GM12801 (cell line): ENCODE data around the gene EFCAB14.

Experiments
- CTCF ChIP-seq: IDR thresholded peaks from one replicate; pipeline ENCODE4 v1.5.1; 2011; ENCODE audit warnings: control low read depth; ENCODE audit not compliant: insufficient read length; ENCODE audit errors: extremely low read depth

EFCAB14 gene

DNA sequence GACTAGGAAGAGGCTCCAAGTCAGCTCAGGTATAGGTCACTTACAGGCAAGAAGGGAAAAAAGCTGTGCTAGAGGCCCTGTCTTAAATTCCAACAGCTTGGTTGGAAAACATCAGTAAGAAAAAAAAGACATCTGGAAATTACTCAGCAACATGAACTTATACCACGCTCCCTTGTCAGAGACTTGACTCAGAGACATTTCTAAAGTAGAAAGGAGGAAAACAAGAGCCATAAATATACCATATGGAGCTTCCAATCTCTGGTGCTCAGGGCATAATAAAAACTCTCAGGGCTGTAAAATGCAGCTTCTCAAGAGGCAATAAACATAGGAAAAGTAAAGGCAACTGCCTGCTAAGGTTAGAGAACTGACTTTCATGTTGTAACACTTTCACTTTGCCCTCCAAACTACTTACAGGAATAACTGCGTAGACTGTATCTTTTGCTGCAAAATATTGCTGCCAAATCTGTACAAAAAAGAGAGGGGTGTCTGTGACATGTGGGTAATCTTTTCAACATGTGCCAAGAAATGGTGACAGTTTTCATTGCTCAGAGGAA is 65.4 kb downstream of the EFCAB14 start:
- TF ChIP-seq CTCF: no peak

- TF ChIP-seq CTCF: no peak
Observed at GRCh38 chr1:46652321-46653100, 66.4 kb downstream of the EFCAB14 start.

- TF ChIP-seq CTCF: no peak
Observed at GRCh38 chr1:46650491-46650890, 68.4 kb downstream of the EFCAB14 start.

DNA sequence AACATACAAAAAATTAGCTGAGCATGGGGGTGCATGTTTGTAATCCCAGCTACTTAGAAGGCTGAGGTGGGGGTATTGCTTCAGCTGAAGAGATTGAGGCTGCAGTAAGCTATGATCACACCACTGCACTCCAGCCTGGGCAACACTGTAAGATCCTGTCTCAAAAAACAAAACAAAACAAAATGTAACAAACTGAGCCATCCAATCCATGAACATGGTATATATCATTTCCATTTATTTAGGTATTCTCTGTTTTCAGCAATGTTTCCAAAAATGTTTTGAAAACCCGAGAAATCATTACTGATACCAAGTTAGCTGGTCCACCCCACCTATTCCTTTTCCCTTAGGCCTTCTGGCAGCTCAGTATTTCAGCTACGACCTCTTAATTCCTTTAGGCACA is 69.2 kb downstream of the EFCAB14 start:
- TF ChIP-seq CTCF: no peak

GRCh38 chr1:46647611-46648010 is 71.3 kb downstream of the EFCAB14 start:
- no peak for TF ChIP-seq CTCF

GRCh38 chr1:46646844-46647243 is 72.1 kb downstream of the EFCAB14 start:
- TF ChIP-seq CTCF: no peak

DNA sequence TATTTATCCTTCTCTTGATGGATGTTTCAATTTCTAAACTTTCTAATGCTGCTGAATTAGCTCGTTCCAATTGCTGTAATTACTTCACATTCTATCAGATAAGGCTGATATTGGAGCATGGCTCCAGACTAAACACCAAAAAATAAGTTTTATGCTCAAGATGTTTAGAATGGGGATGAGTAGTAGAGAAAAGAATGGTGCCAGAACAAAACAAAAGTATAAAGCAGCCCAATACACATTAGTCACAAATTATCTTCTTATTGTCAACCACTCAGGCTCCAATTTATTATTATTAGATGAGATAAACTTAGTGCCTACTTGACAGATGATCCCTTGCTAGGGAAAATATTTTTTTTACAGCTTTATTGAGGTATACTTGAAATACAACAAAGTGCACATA is 72.6 kb downstream of the EFCAB14 start:
- TF ChIP-seq CTCF: no peak
